ENCODE measurements around the gene ANKRD18B.
"Not testable (repeated sequence)": the region's sequence is repeated elsewhere in the genome, so short reads cannot be mapped to it uniquely, and the experiment has no call there.

DNA sequence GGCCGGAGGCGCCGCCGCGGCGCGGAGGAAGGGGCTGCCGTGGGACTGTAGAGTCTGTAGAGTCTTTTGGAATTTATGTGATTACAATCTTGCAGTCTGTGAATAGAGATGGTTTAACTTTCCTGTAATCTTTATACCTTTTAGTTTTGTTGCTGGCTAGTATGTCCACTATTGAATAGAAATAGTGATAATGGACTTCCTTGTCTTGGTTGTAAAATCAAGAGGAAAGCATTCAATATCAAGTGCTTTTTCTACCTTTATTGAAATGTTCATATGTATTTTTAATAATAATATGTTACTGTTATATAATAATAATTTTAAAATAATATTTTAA is 12.9 kb upstream of the ANKRD18B start:
- not testable (repeated sequence) for TF ChIP-seq FOXA1 (IDR thresholded peaks at IDR 0.05); ARNT (IDR thresholded peaks at IDR 0.05); ELF4 (IDR thresholded peaks at IDR 0.05); ZNF384 (IDR thresholded peaks at IDR 0.05); SP1 (IDR thresholded peaks at IDR 0.05); FOXM1 (IDR thresholded peaks at IDR 0.05; ENCODE audit: borderline replicate concordance); BHLHE40 (IDR thresholded peaks at IDR 0.05; ENCODE audit: borderline replicate concordance); FOXK2 (IDR thresholded peaks at IDR 0.05); NFRKB (IDR thresholded peaks at IDR 0.05); HDGF (IDR thresholded peaks at IDR 0.05; ENCODE audit: borderline replicate concordance)
- TF ChIP-seq, protein P1, sequence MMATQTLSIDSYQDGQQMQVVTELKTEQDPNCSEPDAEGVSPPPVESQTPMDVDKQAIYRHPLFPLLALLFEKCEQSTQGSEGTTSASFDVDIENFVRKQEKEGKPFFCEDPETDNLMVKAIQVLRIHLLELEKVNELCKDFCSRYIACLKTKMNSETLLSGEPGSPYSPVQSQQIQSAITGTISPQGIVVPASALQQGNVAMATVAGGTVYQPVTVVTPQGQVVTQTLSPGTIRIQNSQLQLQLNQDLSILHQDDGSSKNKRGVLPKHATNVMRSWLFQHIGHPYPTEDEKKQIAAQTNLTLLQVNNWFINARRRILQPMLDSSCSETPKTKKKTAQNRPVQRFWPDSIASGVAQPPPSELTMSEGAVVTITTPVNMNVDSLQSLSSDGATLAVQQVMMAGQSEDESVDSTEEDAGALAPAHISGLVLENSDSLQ (IDR thresholded peaks at IDR 0.05) = not testable (repeated sequence)
